CD4-positive, alpha-beta T cell treated with Interleukin-6 for 4 hours (primary cell): ENCODE data around the gene OR5AP2.
"Not testable (repeated sequence)": the region's sequence is repeated elsewhere in the genome, so short reads cannot be mapped to it uniquely, and the experiment has no call there.

Source experiments
- DNase-seq: peaks from one replicate; pipeline ENCODE4 v3.0.0-alpha.2; 2020; ENCODE audit warnings: mixed read lengths

OR5AP2 gene

GRCh38 chr11:56642339-56642738 is at the start of gene OR5AP2:
TSS of gene OR5AP2 (minus strand) at chr11:56642439. CDS start at chr11:56642439, 0 bp downstream.
- DNase-seq, result no peak

GRCh38 chr11:56691179-56691578 is 48.9 kb upstream of the OR5AP2 start:
- not testable (repeated sequence) for DNase-seq

GRCh38 chr11:56688554-56689100 is 46.4 kb upstream of the OR5AP2 start:
- DNase-seq, result no peak

- no peak for DNase-seq
These were observed 28.7 kb upstream of the OR5AP2 start for GRCh38 chr11:56670984-56671383.

- DNase-seq, result no peak
These were observed 21.1 kb upstream of the OR5AP2 start, which contains the start of gene OR5AR1 for GRCh38 chr11:56663386-56663785. TSS of gene OR5AR1 (plus strand) at chr11:56663686. CDS start at chr11:56663686, 0 bp downstream.

- DNase-seq, result no peak
These were observed 17.5 kb upstream of the OR5AP2 start for GRCh38 chr11:56659755-56660154.

- no peak for DNase-seq
These were observed 4.7 kb downstream of the OR5AP2 start for GRCh38 chr11:56637500-56637899.

GRCh38 chr11:56636861-56637260 is 5.4 kb downstream of the OR5AP2 start:
- no peak for DNase-seq

GRCh38 chr11:56632329-56632728 is 9.9 kb downstream of the OR5AP2 start:
- DNase-seq, result no peak

GRCh38 chr11:56625946-56626345 is 16.3 kb downstream of the OR5AP2 start:
- no peak for DNase-seq

GRCh38 chr11:56624661-56625110 is 17.6 kb downstream of the OR5AP2 start:
- DNase-seq, result no peak

GRCh38 chr11:56611174-56611573 is 31.1 kb downstream of the OR5AP2 start:
- DNase-seq, result no peak

GRCh38 chr11:56592088-56592717 is 50.0 kb downstream of the OR5AP2 start:
- not testable (repeated sequence) for DNase-seq
